WTC11 (cell line): ENCODE results near the gene PRR18. TPM values are rescaled to one million over a fixed set of nuclear protein-coding genes. Genes with fewer than 3 reads are reported as not detected.
A peak's percentile ranks its signal among the peaks of the same experiment; 100 is the strongest.

Experiments used
- ATAC-seq: fragments of 200-7000 bp; cut with Tn5 transposase; 2 replicates; pipeline ENCODE4 v1.10.0; 2021; ENCODE audit warnings: mild to moderate bottlenecking, moderate library complexity
- CTCF ChIA-PET: fragments of 300-600 bp; sonication (Branson Sonifier 250); formaldehyde crosslinking; loops from one replicate; lab custom pipeline; 2021; ENCODE audit warnings: antibody characterized with exemption; lab: Charles Lee
- POLR2A ChIA-PET: fragments of 350-600 bp; sonication (Branson Sonifier 250); formaldehyde crosslinking; loops from one replicate; lab custom pipeline; 2021; ENCODE audit warnings: antibody characterized with exemption; lab: Charles Lee
- DNase-seq: peaks from one replicate; pipeline ENCODE4 v3.0.0; 2021; ENCODE audit warnings: low spot score
- H3K27ac Mint-ChIP-seq: 2 replicates; pipeline ENCODE4 v1.8.0; 2021; ENCODE audit warnings: mixed read lengths
- H3K27me3 Mint-ChIP-seq: 2 replicates; pipeline ENCODE4 v1.8.0; 2021; ENCODE audit warnings: low read depth, mild to moderate bottlenecking, moderate library complexity, mixed read lengths
- H3K36me3 Mint-ChIP-seq: 2 replicates; pipeline ENCODE4 v1.8.0; 2021; ENCODE audit warnings: mixed read lengths
- H3K4me1 Mint-ChIP-seq: 2 replicates; pipeline ENCODE4 v1.8.0; 2022; ENCODE audit warnings: mixed read lengths
- H3K4me3 Mint-ChIP-seq: 2 replicates; pipeline ENCODE4 v1.8.0; 2021; ENCODE audit warnings: mild to moderate bottlenecking, moderate library complexity, mixed read lengths
- H3K9me3 Mint-ChIP-seq: 2 replicates; pipeline ENCODE4 v1.8.0; 2021; ENCODE audit warnings: mixed read lengths
- ATF1 ChIP-seq: sonication (generic); formaldehyde crosslinking; IDR thresholded peaks from 2 replicates; pipeline ENCODE4 v1.8.1; 2023; ENCODE audit warnings: mild to moderate bottlenecking, moderate library complexity, missing genetic modification reagents
- EMX1 ChIP-seq: fragments of 250-450 bp; sonication (Bioruptor Pico); IDR thresholded peaks from 2 replicates; pipeline ENCODE4 v1.8.0; 2021; ENCODE audit warnings: mild to moderate bottlenecking
- FOXK1 ChIP-seq: sonication (generic); formaldehyde crosslinking; IDR thresholded peaks from 2 replicates; pipeline ENCODE4 v1.8.0; 2022; ENCODE audit warnings: mild to moderate bottlenecking, moderate library complexity, missing genetic modification reagents
- GABPB1 ChIP-seq: sonication (generic); formaldehyde crosslinking; IDR thresholded peaks from 2 replicates; pipeline ENCODE4 v1.8.1; 2023; ENCODE audit warnings: mild to moderate bottlenecking, missing genetic modification reagents
- JAZF1 ChIP-seq: fragments of 250-450 bp; sonication (Bioruptor Pico); IDR thresholded peaks from 2 replicates; pipeline ENCODE4 v1.9.0; 2021; ENCODE audit warnings: moderate library complexity, mild to moderate bottlenecking, inconsistent platforms
- NR2C2 ChIP-seq: sonication (generic); formaldehyde crosslinking; IDR thresholded peaks from 2 replicates; pipeline ENCODE4 v1.8.0; 2022; ENCODE audit warnings: mild to moderate bottlenecking, missing genetic modification reagents
- SMAD4 ChIP-seq: sonication (generic); formaldehyde crosslinking; IDR thresholded peaks from 2 replicates; pipeline ENCODE4 v1.8.0; 2022; ENCODE audit warnings: mild to moderate bottlenecking, missing genetic modification reagents
- STAT6 ChIP-seq: sonication (generic); formaldehyde crosslinking; conservative IDR thresholded peaks from 2 replicates; pipeline ENCODE4 v1.8.1; 2023; ENCODE audit warnings: mild to moderate bottlenecking, low read depth, missing genetic modification reagents, moderate library complexity
- TCF7 ChIP-seq: sonication (generic); formaldehyde crosslinking; IDR thresholded peaks from 2 replicates; pipeline ENCODE4 v1.8.0; 2022; ENCODE audit warnings: mild to moderate bottlenecking, low read depth, missing genetic modification reagents, moderate library complexity
- ZNF232 ChIP-seq: sonication (generic); formaldehyde crosslinking; IDR thresholded peaks from 2 replicates; pipeline ENCODE4 v1.8.0; 2022; ENCODE audit warnings: mild to moderate bottlenecking, missing genetic modification reagents
- ZNF281 ChIP-seq: sonication (generic); formaldehyde crosslinking; IDR thresholded peaks from 2 replicates; pipeline ENCODE4 v1.8.0; 2023; ENCODE audit warnings: mild to moderate bottlenecking, missing genetic modification reagents
- ZNF416 ChIP-seq: fragments of 250-450 bp; sonication (Bioruptor Pico); IDR thresholded peaks from 2 replicates; pipeline ENCODE4 v1.9.0; 2021; ENCODE audit warnings: mild to moderate bottlenecking, inconsistent platforms
- ZNF423 ChIP-seq: fragments of 250-450 bp; sonication (Bioruptor Pico); IDR thresholded peaks from 2 replicates; pipeline ENCODE4 v2.1.2; 2022; ENCODE audit warnings: mild to moderate bottlenecking, moderate library complexity
- total RNA-seq: library from RNA; stranded (reverse); gene quantifications from 3 replicates; pipeline ENCODE4 v1.2.3, GENCODE V29; 2021
- TF ChIP-seq, protein P1 (sequence below): fragments of 250-450 bp; sonication (Bioruptor Pico); IDR thresholded peaks from 2 replicates; pipeline ENCODE4 v1.9.0; 2021; ENCODE audit warnings: moderate library complexity, mild to moderate bottlenecking, inconsistent platforms, borderline replicate concordance
- TF ChIP-seq, protein P2 (sequence below): fragments of 250-450 bp; sonication (Bioruptor Pico); IDR thresholded peaks from 2 replicates; pipeline ENCODE4 v1.9.0; 2021; ENCODE audit warnings: mild to moderate bottlenecking
- TF ChIP-seq, protein P3 (sequence below): sonication (generic); formaldehyde crosslinking; IDR thresholded peaks from 2 replicates; pipeline ENCODE4 v1.8.0; 2023; ENCODE audit warnings: missing genetic modification reagents, mild to moderate bottlenecking, borderline replicate concordance
- TF ChIP-seq, protein P4 (sequence below): sonication (generic); formaldehyde crosslinking; IDR thresholded peaks from 2 replicates; pipeline ENCODE4 v1.8.0; 2022; ENCODE audit warnings: mild to moderate bottlenecking, missing genetic modification reagents
- TF ChIP-seq, protein P5 (sequence below): sonication (generic); formaldehyde crosslinking; IDR thresholded peaks from 2 replicates; pipeline ENCODE4 v1.8.1; 2022; ENCODE audit warnings: missing genetic modification reagents, borderline replicate concordance

Gene PRR18
- total RNA-seq, 1 experiment from 2014 or later, result 0.52 TPM

DNA sequence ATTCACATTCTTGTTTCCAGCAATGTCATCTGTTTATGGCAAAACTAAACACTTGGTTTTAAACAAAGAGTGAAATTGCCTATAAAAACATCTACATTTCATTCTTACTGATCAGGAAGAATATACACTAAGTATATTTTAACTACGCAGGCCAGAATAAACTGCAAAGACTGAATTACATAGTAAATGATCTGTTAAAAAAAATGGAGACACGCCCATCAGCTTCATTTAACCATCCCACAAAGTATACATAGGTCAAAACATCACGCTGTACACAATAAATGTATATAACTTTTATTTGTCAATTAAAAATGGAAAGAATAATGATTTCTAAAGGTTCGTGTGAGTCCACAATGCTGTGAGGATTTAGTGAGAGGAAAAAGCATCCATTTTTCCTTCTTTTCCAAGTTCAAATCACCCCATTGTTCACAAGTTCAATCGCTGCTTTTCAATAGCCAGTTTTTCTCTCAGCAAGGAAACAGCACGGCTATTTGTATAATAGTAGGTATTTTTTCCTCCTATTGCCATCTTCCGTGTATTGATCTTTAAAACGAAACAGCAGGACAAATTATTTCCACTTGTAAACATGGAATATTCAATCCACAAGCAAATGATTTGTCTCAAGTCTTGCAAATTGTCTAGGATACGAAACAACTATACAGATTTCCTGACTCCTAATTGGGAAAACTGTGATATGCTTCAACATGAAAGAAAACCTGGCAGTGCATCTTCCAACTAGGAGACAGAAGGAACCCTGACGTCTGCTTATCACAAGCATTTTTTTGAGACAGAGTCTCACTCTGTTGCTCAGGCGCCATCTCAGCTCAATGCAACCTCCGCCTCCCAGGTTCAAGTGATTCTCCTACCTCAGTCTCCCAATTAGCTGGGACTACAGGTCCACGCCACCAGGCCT is 23.6 kb upstream of the PRR18 start (continued):
- TF ChIP-seq ZNF423 (CRISPR knock-in tag), result no peak
- TF ChIP-seq, protein P1, sequence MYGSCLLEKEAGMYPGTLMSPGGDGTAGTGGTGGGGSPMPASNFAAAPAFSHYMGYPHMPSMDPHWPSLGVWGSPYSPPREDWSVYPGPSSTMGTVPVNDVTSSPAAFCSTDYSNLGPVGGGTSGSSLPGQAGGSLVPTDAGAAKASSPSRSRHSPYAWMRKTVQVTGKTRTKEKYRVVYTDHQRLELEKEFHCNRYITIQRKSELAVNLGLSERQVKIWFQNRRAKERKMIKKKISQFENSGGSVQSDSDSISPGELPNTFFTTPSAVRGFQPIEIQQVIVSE (CRISPR knock-in tag), result no peak
- TF ChIP-seq ZNF416 (CRISPR knock-in tag), result no peak
- no peak for TF ChIP-seq SMAD4 (CRISPR knock-in tag)
- no peak for TF ChIP-seq ZNF281
- TF ChIP-seq, protein P2, sequence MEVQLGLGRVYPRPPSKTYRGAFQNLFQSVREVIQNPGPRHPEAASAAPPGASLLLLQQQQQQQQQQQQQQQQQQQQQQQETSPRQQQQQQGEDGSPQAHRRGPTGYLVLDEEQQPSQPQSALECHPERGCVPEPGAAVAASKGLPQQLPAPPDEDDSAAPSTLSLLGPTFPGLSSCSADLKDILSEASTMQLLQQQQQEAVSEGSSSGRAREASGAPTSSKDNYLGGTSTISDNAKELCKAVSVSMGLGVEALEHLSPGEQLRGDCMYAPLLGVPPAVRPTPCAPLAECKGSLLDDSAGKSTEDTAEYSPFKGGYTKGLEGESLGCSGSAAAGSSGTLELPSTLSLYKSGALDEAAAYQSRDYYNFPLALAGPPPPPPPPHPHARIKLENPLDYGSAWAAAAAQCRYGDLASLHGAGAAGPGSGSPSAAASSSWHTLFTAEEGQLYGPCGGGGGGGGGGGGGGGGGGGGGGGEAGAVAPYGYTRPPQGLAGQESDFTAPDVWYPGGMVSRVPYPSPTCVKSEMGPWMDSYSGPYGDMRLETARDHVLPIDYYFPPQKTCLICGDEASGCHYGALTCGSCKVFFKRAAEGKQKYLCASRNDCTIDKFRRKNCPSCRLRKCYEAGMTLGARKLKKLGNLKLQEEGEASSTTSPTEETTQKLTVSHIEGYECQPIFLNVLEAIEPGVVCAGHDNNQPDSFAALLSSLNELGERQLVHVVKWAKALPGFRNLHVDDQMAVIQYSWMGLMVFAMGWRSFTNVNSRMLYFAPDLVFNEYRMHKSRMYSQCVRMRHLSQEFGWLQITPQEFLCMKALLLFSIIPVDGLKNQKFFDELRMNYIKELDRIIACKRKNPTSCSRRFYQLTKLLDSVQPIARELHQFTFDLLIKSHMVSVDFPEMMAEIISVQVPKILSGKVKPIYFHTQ, result no peak

GRCh38 chr6:166330612-166331011 is 22.4 kb upstream of the PRR18 start:
- Mint-ChIP-seq H3K4me1 (peaks cover 55% of the 10 kb centered on the region), H3K27me3 (no peaks in the 10 kb centered on the region), H3K27ac (peak overlapping the region; percentile 93), H3K9me3 (no peaks in the 10 kb centered on the region), H3K36me3 (peaks cover 23% of the 10 kb centered on the region), H3K4me3 (peak overlapping the region; percentile 37)
- peak; percentile 99 for ATAC-seq
- POLR2A ChIA-PET, result interaction anchor here (0.9 kb wide), 1 partner anchor 51 kb away, joined by 3 read pairs; no protein-coding TSS in a partner anchor
- CTCF ChIA-PET, result interaction anchor here (0.6 to 1.0 kb wide), 9 partner anchors 17 to 70 kb away, joined by 3 to 11 read pairs (median 5); no protein-coding TSS in a partner anchor
- DNase-seq, result peak; percentile 90
- TF ChIP-seq GABPB1 (CRISPR knock-in tag) (peak; percentile 43; the same call in 1 of the 2 replicates), JAZF1 (CRISPR knock-in tag) (no peak), ATF1 (CRISPR knock-in tag) (no peak), NR2C2 (CRISPR knock-in tag) (no peak), TCF7 (CRISPR knock-in tag) (no peak), FOXK1 (CRISPR knock-in tag) (no peak), EMX1 (no peak), STAT6 (no peak), ZNF232 (CRISPR knock-in tag) (peak; percentile 49; the same call in 1 of the 2 replicates)
- TF ChIP-seq, protein P3, sequence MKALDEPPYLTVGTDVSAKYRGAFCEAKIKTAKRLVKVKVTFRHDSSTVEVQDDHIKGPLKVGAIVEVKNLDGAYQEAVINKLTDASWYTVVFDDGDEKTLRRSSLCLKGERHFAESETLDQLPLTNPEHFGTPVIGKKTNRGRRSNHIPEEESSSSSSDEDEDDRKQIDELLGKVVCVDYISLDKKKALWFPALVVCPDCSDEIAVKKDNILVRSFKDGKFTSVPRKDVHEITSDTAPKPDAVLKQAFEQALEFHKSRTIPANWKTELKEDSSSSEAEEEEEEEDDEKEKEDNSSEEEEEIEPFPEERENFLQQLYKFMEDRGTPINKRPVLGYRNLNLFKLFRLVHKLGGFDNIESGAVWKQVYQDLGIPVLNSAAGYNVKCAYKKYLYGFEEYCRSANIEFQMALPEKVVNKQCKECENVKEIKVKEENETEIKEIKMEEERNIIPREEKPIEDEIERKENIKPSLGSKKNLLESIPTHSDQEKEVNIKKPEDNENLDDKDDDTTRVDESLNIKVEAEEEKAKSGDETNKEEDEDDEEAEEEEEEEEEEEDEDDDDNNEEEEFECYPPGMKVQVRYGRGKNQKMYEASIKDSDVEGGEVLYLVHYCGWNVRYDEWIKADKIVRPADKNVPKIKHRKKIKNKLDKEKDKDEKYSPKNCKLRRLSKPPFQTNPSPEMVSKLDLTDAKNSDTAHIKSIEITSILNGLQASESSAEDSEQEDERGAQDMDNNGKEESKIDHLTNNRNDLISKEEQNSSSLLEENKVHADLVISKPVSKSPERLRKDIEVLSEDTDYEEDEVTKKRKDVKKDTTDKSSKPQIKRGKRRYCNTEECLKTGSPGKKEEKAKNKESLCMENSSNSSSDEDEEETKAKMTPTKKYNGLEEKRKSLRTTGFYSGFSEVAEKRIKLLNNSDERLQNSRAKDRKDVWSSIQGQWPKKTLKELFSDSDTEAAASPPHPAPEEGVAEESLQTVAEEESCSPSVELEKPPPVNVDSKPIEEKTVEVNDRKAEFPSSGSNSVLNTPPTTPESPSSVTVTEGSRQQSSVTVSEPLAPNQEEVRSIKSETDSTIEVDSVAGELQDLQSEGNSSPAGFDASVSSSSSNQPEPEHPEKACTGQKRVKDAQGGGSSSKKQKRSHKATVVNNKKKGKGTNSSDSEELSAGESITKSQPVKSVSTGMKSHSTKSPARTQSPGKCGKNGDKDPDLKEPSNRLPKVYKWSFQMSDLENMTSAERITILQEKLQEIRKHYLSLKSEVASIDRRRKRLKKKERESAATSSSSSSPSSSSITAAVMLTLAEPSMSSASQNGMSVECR (CRISPR knock-in tag), result no peak
- TF ChIP-seq, protein P4, sequence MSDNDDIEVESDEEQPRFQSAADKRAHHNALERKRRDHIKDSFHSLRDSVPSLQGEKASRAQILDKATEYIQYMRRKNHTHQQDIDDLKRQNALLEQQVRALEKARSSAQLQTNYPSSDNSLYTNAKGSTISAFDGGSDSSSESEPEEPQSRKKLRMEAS, result peak; percentile 43; the same call in 1 of the 2 replicates
- TF ChIP-seq, protein P5, sequence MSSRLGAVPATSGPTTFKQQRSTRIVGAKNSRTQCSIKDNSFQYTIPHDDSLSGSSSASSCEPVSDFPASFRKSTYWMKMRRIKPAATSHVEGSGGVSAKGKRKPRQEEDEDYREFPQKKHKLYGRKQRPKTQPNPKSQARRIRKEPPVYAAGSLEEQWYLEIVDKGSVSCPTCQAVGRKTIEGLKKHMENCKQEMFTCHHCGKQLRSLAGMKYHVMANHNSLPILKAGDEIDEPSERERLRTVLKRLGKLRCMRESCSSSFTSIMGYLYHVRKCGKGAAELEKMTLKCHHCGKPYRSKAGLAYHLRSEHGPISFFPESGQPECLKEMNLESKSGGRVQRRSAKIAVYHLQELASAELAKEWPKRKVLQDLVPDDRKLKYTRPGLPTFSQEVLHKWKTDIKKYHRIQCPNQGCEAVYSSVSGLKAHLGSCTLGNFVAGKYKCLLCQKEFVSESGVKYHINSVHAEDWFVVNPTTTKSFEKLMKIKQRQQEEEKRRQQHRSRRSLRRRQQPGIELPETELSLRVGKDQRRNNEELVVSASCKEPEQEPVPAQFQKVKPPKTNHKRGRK, result no peak
